IMR-90 (cell line): ENCODE measurements around the gene CASP14. TPM values are rescaled to one million over a fixed set of nuclear protein-coding genes. Genes with fewer than 3 reads are reported as not detected.

Experiments
- ATAC-seq: fragments of 200-7000 bp; cut with Tn5 transposase; 2 replicates; pipeline ENCODE4 v1.9.1; 2020; ENCODE audit warnings: low read depth, mild to moderate bottlenecking, moderate library complexity
- BruUV-seq: library from RNA; stranded (reverse); fragments of 400-500 nt; replicated peaks from 2 replicates; lab custom pipeline; 2021; lab: Mats Ljungman, UMichigan
- CTCF ChIA-PET: fragments of 300-600 bp; formaldehyde crosslinking; extraction: SDS; loops from one replicate; lab custom pipeline; 2021; ENCODE audit warnings: antibody characterized with exemption; lab: Yijun Ruan, JAX
- POLR2A ChIA-PET: fragments of 300-600 bp; sonication (Branson Sonifier 250); formaldehyde crosslinking; loops from one replicate; lab custom pipeline; 2022; ENCODE audit warnings: antibody characterized with exemption; ENCODE audit not compliant: unreplicated experiment; lab: Charles Lee
- DNase-seq: peaks from one replicate; pipeline ENCODE4 v3.0.0; 2013
- H2AFZ ChIP-seq: replicated peaks from 2 replicates; pipeline ENCODE3; 2013; ENCODE audit warnings: low read length, mild to moderate bottlenecking; ENCODE audit not compliant: poor library complexity
- H2AK5ac ChIP-seq: 2 replicates; pipeline ENCODE4 v1.6.1; 2013; ENCODE audit warnings: low read depth, low read length, inconsistent platforms
- H2AK9ac ChIP-seq: replicated peaks from 2 replicates; pipeline ENCODE3; 2013; ENCODE audit warnings: mild to moderate bottlenecking, low read depth, low read length, moderate library complexity; ENCODE audit not compliant: poor library complexity
- H2BK120ac ChIP-seq: 2 replicates; pipeline ENCODE4 v1.6.1; 2013; ENCODE audit warnings: low read depth, low read length, inconsistent platforms
- H2BK15ac ChIP-seq: 3 replicates; pipeline ENCODE4 v1.6.1; 2013; ENCODE audit warnings: low read depth, low read length, inconsistent platforms
- H2BK20ac ChIP-seq: 2 replicates; pipeline ENCODE4 v1.6.1; 2013; ENCODE audit warnings: low read depth, mild to moderate bottlenecking, inconsistent platforms, low read length, moderate library complexity
- H2BK5ac ChIP-seq: 2 replicates; pipeline ENCODE4 v1.6.1; 2013; ENCODE audit warnings: mild to moderate bottlenecking, low read depth, low read length, inconsistent platforms; ENCODE audit not compliant: poor library complexity, severe bottlenecking
- H3K14ac ChIP-seq: replicated peaks from 2 replicates; pipeline ENCODE4 v1.6.1; 2013; ENCODE audit warnings: low read depth, low read length, inconsistent platforms
- H3K18ac ChIP-seq: 2 replicates; pipeline ENCODE4 v1.6.1; 2013; ENCODE audit warnings: low read depth, low read length, control low read depth
- H3K23ac ChIP-seq: 2 replicates; pipeline ENCODE4 v1.6.1; 2013; ENCODE audit warnings: low read depth, low read length, inconsistent platforms
- H3K27ac ChIP-seq: 2 replicates; pipeline ENCODE4 v1.5.1; 2013; ENCODE audit warnings: mild to moderate bottlenecking, control low read depth, low read length; ENCODE audit not compliant: insufficient read depth
- H3K27me3 ChIP-seq: 2 replicates; pipeline ENCODE4 v1.6.1; 2013; ENCODE audit warnings: low read length; ENCODE audit not compliant: control insufficient read depth, insufficient read depth
- H3K36me3 ChIP-seq: 2 replicates; pipeline ENCODE4 v1.6.1; 2013; ENCODE audit warnings: low read length, mixed read lengths; ENCODE audit not compliant: control insufficient read depth, insufficient read depth
- H3K4ac ChIP-seq: 2 replicates; pipeline ENCODE4 v1.6.1; 2013; ENCODE audit warnings: low read depth, low read length, inconsistent platforms
- H3K4me1 ChIP-seq: 2 replicates; pipeline ENCODE4 v1.6.1; 2013; ENCODE audit warnings: low read length, mixed read lengths; ENCODE audit not compliant: control insufficient read depth, insufficient read depth
- H3K4me2 ChIP-seq: 2 replicates; pipeline ENCODE4 v1.6.1; 2013; ENCODE audit warnings: low read depth, mild to moderate bottlenecking, control low read depth, low read length, moderate library complexity
- H3K4me3 ChIP-seq: 2 replicates; pipeline ENCODE4 v1.5.1; 2013; ENCODE audit warnings: low read depth, mild to moderate bottlenecking, control low read depth, low read length, moderate library complexity; ENCODE audit not compliant: insufficient read depth
- H3K56ac ChIP-seq: 2 replicates; pipeline ENCODE4 v1.6.1; 2013; ENCODE audit warnings: low read length, inconsistent platforms; ENCODE audit not compliant: insufficient read depth; ENCODE audit errors: extremely low read depth
- H3K79me1 ChIP-seq, 2 experiments: 2 replicates each; pipeline ENCODE4 v1.6.1; 2013; ENCODE audit warnings: low read length in 2 of 2, inconsistent platforms in 1 of 2, low read depth in 1 of 2
- H3K9ac ChIP-seq: 2 replicates; pipeline ENCODE4 v1.6.1; 2013; ENCODE audit warnings: low read depth, low read length, control low read depth
- H3K9me1 ChIP-seq: 2 replicates; pipeline ENCODE4 v1.6.1; 2013; ENCODE audit warnings: low read length, inconsistent platforms; ENCODE audit not compliant: insufficient read depth
- H3K9me3 ChIP-seq: 2 replicates; pipeline ENCODE4 v1.6.1; 2013; ENCODE audit warnings: low read length; ENCODE audit not compliant: control insufficient read depth, insufficient read depth
- H4K20me1 ChIP-seq: 2 replicates; pipeline ENCODE4 v1.6.1; 2013; ENCODE audit warnings: low read length, inconsistent platforms; ENCODE audit not compliant: insufficient read depth
- H4K5ac ChIP-seq: 2 replicates; pipeline ENCODE4 v1.6.1; 2013; ENCODE audit warnings: mild to moderate bottlenecking, low read depth, low read length, control low read depth
- H4K8ac ChIP-seq, 2 experiments: 2 replicates each; pipeline ENCODE4 v1.6.1; 2013; ENCODE audit warnings: low read depth in 2 of 2, low read length in 2 of 2, control low read depth in 1 of 2, inconsistent platforms in 1 of 2
- H4K91ac ChIP-seq: 2 replicates; pipeline ENCODE4 v1.6.1; 2013; ENCODE audit warnings: low read depth, low read length, inconsistent platforms; ENCODE audit not compliant: insufficient read depth
- CHD1 ChIP-seq: IDR thresholded peaks from 2 replicates; pipeline ENCODE4 v1.6.1; 2012; ENCODE audit warnings: low read depth, low read length, improper control_type of control experiment
- MAZ ChIP-seq: IDR thresholded peaks from 2 replicates; pipeline ENCODE4 v1.6.1; 2012; ENCODE audit warnings: low read depth, mild to moderate bottlenecking, low read length, improper control_type of control experiment, moderate library complexity, borderline replicate concordance
- POLR2A ChIP-seq: IDR thresholded peaks from 2 replicates; pipeline ENCODE4 v1.6.1; 2012; ENCODE audit warnings: mild to moderate bottlenecking, low read depth, low read length
- WGBS, 2 experiments: methylation state at CpG; one replicate each; pipeline versions ENCODE4 v1.1.5 to v1.1.7; 2013; ENCODE audit warnings: missing lambda C conversion rate in 2 of 2; ENCODE audit not compliant: insufficient read length in 1 of 2; ENCODE audit errors: extremely low coverage in 2 of 2; 5-methylcytosine and 5-hydroxymethylcytosine counted together
- dilution Hi-C: fragments of 300-500 bp; cut with HindIII; formaldehyde crosslinking; loops from one replicate; pipeline ENCODE4 v1.14.3; 2018; ENCODE audit warnings: low sequenced_read_pairs; ENCODE audit not compliant: unreplicated experiment
- in situ Hi-C: fragments of 300-500 bp; cut with MboI; formaldehyde crosslinking; loops from 3 replicates; pipeline ENCODE4 v1.14.3; 2019; ENCODE audit warnings: low sequenced_read_pairs, inconsistent platforms, mixed read lengths
- intact Hi-C: fragments of 100-400 bp; cut with micrococcal nuclease; formaldehyde crosslinking; loops from 2 replicates; pipeline ENCODE4 v1.10.0; 2022
- polyA plus RNA-seq, 3 experiments: library from polyadenylated mRNA; depleted of rRNA; stranded (reverse); fragments of >200 nt; gene quantifications; 2 replicates each; pipeline ENCODE4 v1.2.3, GENCODE V29; 2012; ENCODE audit warnings: low replicate concordance in 1 of 3
- total RNA-seq: library from RNA; depleted of rRNA; stranded (reverse); fragments of >200 nt; gene quantifications from 2 replicates; pipeline ENCODE4 v1.2.3, GENCODE V29; 2012
- TF ChIP-seq, protein P1 (sequence below): fragments of 150-350 bp; IDR thresholded peaks from 2 replicates; pipeline ENCODE4 v1.6.1; 2016; ENCODE audit warnings: low read depth, mild to moderate bottlenecking, low read length, moderate library complexity, borderline replicate concordance

CASP14 gene
- total and polyA plus RNA-seq, 2 of the 4 experiments (the other 2 are of a cell fraction): not detected

DNA sequence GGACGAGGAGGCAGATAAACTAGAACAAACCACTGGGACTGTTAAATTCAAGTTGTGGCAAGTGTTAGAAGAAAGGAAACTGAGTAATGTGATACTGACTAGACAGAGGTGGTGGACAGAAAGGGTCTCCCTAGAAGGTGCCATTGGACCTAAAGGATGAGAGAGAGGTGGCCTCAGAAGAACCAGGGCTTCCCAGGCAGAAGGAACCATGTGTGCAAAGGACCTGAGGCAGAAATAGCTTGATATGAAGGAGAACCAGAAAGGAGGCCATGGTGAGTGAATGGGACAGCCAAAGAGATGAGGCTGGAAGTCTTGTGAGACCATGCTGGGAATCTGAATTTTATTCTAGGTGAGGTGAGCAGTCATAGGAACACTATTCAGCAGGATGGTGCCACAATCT, 55.1 kb downstream of the CASP14 start:
- H3K4me2 ChIP-seq: no peak overlapping the region
- WGBS, 2 experiments: no CpG with 5 or more reads among the region's 1 CpG
- ChIA-PET CTCF (no interaction called here), POLR2A (no interaction called here)
- H2BK15ac ChIP-seq: no peak overlapping the region
- no peak overlapping the region for H3K4ac ChIP-seq
- no peak overlapping the region for H2AK5ac ChIP-seq
- no TSS peak for BruUV-seq
- H4K8ac ChIP-seq: no peak overlapping the region
- no peak overlapping the region for H2AFZ ChIP-seq
- H2BK20ac ChIP-seq: no peak overlapping the region
- peaks cover 6% of the 10 kb centered on the region for H3K4me1 ChIP-seq
- no peak overlapping the region for H2AK9ac ChIP-seq
- ATAC-seq (no peak), DNase-seq (no peak)
- no peak overlapping the region for H3K23ac ChIP-seq
- intact Hi-C loops: loop anchor here (10.0 kb wide), 1 partner anchor 270 kb away; the partner anchor contains the start of gene AKAP8
- H3K4me3 ChIP-seq: no peak overlapping the region
- H3K27me3 ChIP-seq: peaks cover 3% of the 10 kb centered on the region
- H4K5ac ChIP-seq: no peak overlapping the region
- no peak overlapping the region for H3K27ac ChIP-seq
- H3K9me3 ChIP-seq: peaks cover 11% of the 10 kb centered on the region
- no peak overlapping the region for H2BK120ac ChIP-seq
- dilution Hi-C loops: no loop called here
- TF ChIP-seq, protein P1, sequence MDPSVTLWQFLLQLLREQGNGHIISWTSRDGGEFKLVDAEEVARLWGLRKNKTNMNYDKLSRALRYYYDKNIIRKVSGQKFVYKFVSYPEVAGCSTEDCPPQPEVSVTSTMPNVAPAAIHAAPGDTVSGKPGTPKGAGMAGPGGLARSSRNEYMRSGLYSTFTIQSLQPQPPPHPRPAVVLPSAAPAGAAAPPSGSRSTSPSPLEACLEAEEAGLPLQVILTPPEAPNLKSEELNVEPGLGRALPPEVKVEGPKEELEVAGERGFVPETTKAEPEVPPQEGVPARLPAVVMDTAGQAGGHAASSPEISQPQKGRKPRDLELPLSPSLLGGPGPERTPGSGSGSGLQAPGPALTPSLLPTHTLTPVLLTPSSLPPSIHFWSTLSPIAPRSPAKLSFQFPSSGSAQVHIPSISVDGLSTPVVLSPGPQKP: no peak
- TF ChIP-seq CHD1 (no peak), POLR2A (no peak), MAZ (no peak)
- H4K20me1 ChIP-seq: peaks cover 12% of the 10 kb centered on the region
- in situ Hi-C loops: loop anchor here (25.0 kb wide), 1 partner anchor 1083 kb away; the partner anchor contains the start of genes AP1M1 and FAM32A
- H2BK5ac ChIP-seq: no peak overlapping the region
- H3K9ac ChIP-seq: no peak overlapping the region
- no peak overlapping the region for H3K18ac ChIP-seq
- H3K36me3 ChIP-seq: peaks cover 8% of the 10 kb centered on the region
- no peaks in the 10 kb centered on the region for H3K9me1 ChIP-seq
- no peak overlapping the region for H3K14ac ChIP-seq
- H3K56ac ChIP-seq: no peak overlapping the region
- H4K91ac ChIP-seq: no peak overlapping the region
- H3K79me1 ChIP-seq: peaks cover 0 to 21% of the 10 kb centered on the region in 2 experiments; a peak in 2 of 4 replicates
